ENCODE measurements around the gene SIVA1.

GRCh38 chr14:104792101-104792884 lies 39.3 kb downstream of the SIVA1 start:
- no peak for TF ChIP-seq CTCF (IDR thresholded peaks at IDR 0.05)
- no peak for TF ChIP-seq POLR2A (IDR thresholded peaks at IDR 0.05)
- no peak for TF ChIP-seq EP300 (IDR thresholded peaks at IDR 0.05; ENCODE audit: low read depth)
- TF ChIP-seq POLR2AphosphoS5 (IDR thresholded peaks at IDR 0.05), result no peak

Data from transverse colon (tissue), 4 donors.